ENCODE data around the gene SPIRE1.
A peak's percentile ranks its signal among the peaks of the same experiment; 100 is the strongest.
"Not testable (repeated sequence)": the region's sequence is repeated elsewhere in the genome, so short reads cannot be mapped to it uniquely, and the experiment has no call there.

SPIRE1 gene

GRCh38 chr18:12417687-12418086, 240.2 kb downstream of the SPIRE1 start:
- H3K4me3 ChIP-seq (ENCODE audit: low read depth, low read length) = no peak overlapping the region
- no peak for DNase-seq (ENCODE audit: low read depth)
- TF ChIP-seq, protein P1, sequence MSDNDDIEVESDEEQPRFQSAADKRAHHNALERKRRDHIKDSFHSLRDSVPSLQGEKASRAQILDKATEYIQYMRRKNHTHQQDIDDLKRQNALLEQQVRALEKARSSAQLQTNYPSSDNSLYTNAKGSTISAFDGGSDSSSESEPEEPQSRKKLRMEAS (IDR thresholded peaks at IDR 0.05; ENCODE audit: low read depth, low read length) = no peak
- TF ChIP-seq MYC (IDR thresholded peaks at IDR 0.05; ENCODE audit: low read depth, low read length) = no peak
- TF ChIP-seq POLR2A (IDR thresholded peaks at IDR 0.05; ENCODE audit: extremely low read depth, insufficient read length) = no peak
- TF ChIP-seq CTCF (IDR thresholded peaks at IDR 0.05; ENCODE audit: low read depth, low read length) = no peak

GRCh38 chr18:12416098-12416729, 241.7 kb downstream of the SPIRE1 start:
- no peak for DNase-seq (ENCODE audit: low read depth)
- no peak overlapping the region for H3K4me3 ChIP-seq (ENCODE audit: low read depth, low read length)
- TF ChIP-seq, protein P1 (IDR thresholded peaks at IDR 0.05; ENCODE audit: low read depth, low read length) = no peak
- TF ChIP-seq MYC (IDR thresholded peaks at IDR 0.05; ENCODE audit: low read depth, low read length) = no peak
- TF ChIP-seq POLR2A (IDR thresholded peaks at IDR 0.05; ENCODE audit: extremely low read depth, insufficient read length) = no peak

- TF ChIP-seq, protein P1 (IDR thresholded peaks at IDR 0.05; ENCODE audit: low read depth, low read length) = no peak
- TF ChIP-seq CTCF (IDR thresholded peaks at IDR 0.05; ENCODE audit: low read depth, low read length) (no peak), POLR2A (IDR thresholded peaks at IDR 0.05; ENCODE audit: extremely low read depth, insufficient read length) (no peak), MYC (IDR thresholded peaks at IDR 0.05; ENCODE audit: low read depth, low read length) (no peak)
- no peak overlapping the region for H3K4me3 ChIP-seq (ENCODE audit: low read depth, low read length)
- DNase-seq (ENCODE audit: low read depth) = no peak
Measured at GRCh38 chr18:12411456-12411855, 246.5 kb downstream of the SPIRE1 start.

- peak; percentile 61 for DNase-seq (ENCODE audit: low read depth)
- H3K4me3 ChIP-seq (ENCODE audit: low read depth, low read length) = not testable (repeated sequence)
Measured at GRCh38 chr18:12410747-12411146, 247.2 kb downstream of the SPIRE1 start.

GRCh38 chr18:12410081-12410481, 247.8 kb downstream of the SPIRE1 start:
- no peak for DNase-seq (ENCODE audit: low read depth)
- peak overlapping the region; percentile 80 for H3K4me3 ChIP-seq (ENCODE audit: low read depth, low read length)
- TF ChIP-seq CTCF (IDR thresholded peaks at IDR 0.05; ENCODE audit: low read depth, low read length) = no peak
- TF ChIP-seq POLR2A (IDR thresholded peaks at IDR 0.05; ENCODE audit: extremely low read depth, insufficient read length) = no peak
- no peak for TF ChIP-seq MYC (IDR thresholded peaks at IDR 0.05; ENCODE audit: low read depth, low read length)
- TF ChIP-seq, protein P1 (IDR thresholded peaks at IDR 0.05; ENCODE audit: low read depth, low read length) = no peak

GRCh38 chr18:12409469-12409868, 248.4 kb downstream of the SPIRE1 start:
- no peak for DNase-seq (ENCODE audit: low read depth)
- TF ChIP-seq MYC (IDR thresholded peaks at IDR 0.05; ENCODE audit: low read depth, low read length) (no peak), CTCF (IDR thresholded peaks at IDR 0.05; ENCODE audit: low read depth, low read length) (no peak), POLR2A (IDR thresholded peaks at IDR 0.05; ENCODE audit: extremely low read depth, insufficient read length) (no peak)
- TF ChIP-seq, protein P1 (IDR thresholded peaks at IDR 0.05; ENCODE audit: low read depth, low read length) = no peak
- peak overlapping the region; percentile 80 for H3K4me3 ChIP-seq (ENCODE audit: low read depth, low read length)

All from NB4 (cell line).